ENCODE measurements around the gene KLHL21.

Gene KLHL21

GRCh38 chr1:6638226-6638625 is 35.6 kb upstream of the KLHL21 start:
- TF ChIP-seq USF1 (IDR thresholded peaks at IDR 0.05) (no peak), TAF1 (IDR thresholded peaks at IDR 0.05; ENCODE audit: low read depth) (no peak), NFIC (IDR thresholded peaks at IDR 0.05) (no peak), EP300 (IDR thresholded peaks at IDR 0.05; ENCODE audit: borderline replicate concordance) (no peak), TEAD4 (IDR thresholded peaks at IDR 0.05) (no peak), CREB1 (IDR thresholded peaks at IDR 0.05; ENCODE audit: low read depth) (no peak), RAD21 (IDR thresholded peaks at IDR 0.05; ENCODE audit: low read depth) (no peak), YY1 (IDR thresholded peaks at IDR 0.05; ENCODE audit: low read depth) (no peak), EGR1 (IDR thresholded peaks at IDR 0.05) (no peak), ZBTB7A (IDR thresholded peaks at IDR 0.05; ENCODE audit: low read depth) (no peak), REST (IDR thresholded peaks at IDR 0.05; ENCODE audit: low read depth) (no peak), CEBPB (IDR thresholded peaks at IDR 0.05) (no peak)
- TF ChIP-seq, protein P1, sequence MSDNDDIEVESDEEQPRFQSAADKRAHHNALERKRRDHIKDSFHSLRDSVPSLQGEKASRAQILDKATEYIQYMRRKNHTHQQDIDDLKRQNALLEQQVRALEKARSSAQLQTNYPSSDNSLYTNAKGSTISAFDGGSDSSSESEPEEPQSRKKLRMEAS (IDR thresholded peaks at IDR 0.05) = no peak

GRCh38 chr1:6637770-6638169 is 35.1 kb upstream of the KLHL21 start:
- TF ChIP-seq CREB1 (IDR thresholded peaks at IDR 0.05; ENCODE audit: low read depth) (no peak), TCF12 (IDR thresholded peaks at IDR 0.05; ENCODE audit: low read depth) (no peak), NFIC (IDR thresholded peaks at IDR 0.05) (no peak), RAD21 (IDR thresholded peaks at IDR 0.05; ENCODE audit: low read depth) (no peak), EGR1 (IDR thresholded peaks at IDR 0.05) (no peak), REST (IDR thresholded peaks at IDR 0.05; ENCODE audit: low read depth) (no peak)

GRCh38 chr1:6635910-6636760 is 33.5 kb upstream of the KLHL21 start:
- TF ChIP-seq YY1 (IDR thresholded peaks at IDR 0.05; ENCODE audit: low read depth) = no peak
- TF ChIP-seq CEBPB (IDR thresholded peaks at IDR 0.05) = no peak
- TF ChIP-seq RAD21 (IDR thresholded peaks at IDR 0.05; ENCODE audit: low read depth) = no peak
- TF ChIP-seq TEAD4 (IDR thresholded peaks at IDR 0.05) = no peak

DNA sequence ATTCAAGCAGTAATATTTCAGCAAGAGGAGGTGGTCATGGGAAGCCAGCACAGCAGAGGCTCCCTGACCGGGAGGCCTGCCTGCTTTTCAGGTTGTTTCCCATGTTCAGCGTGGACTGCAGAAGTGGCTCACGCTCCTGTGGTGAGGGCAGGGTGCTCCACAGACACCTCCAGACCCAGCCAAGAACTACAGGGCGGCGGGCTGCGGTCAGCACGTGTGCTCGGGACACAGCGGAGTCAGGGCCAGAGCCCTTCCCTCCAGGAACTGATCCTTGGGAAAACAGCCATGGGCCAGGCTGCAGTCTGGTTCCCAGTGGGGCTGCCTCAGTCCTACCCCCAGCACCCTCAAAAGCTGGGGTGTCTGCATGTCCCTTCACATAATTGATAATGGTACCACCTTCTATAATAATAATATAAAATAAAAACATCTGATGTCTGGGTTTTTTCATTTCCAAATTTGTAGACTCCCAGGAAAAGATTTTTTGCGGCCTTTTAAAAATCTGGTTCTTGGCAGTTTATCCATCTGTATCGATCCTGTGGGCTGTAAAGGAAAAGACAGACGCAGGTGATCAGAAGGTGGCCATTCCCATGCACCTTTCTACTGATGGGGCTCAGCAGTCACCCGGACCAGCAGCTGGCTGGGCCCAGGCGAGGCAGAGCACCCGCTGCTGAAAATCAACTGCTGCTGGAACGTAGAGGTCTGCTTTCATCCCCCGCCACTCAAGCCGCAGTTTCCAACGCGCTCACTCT is 32.7 kb upstream of the KLHL21 start:
- TF ChIP-seq NFIC (IDR thresholded peaks at IDR 0.05) (no peak), TCF12 (IDR thresholded peaks at IDR 0.05; ENCODE audit: low read depth) (no peak), CEBPB (IDR thresholded peaks at IDR 0.05) (no peak), YY1 (IDR thresholded peaks at IDR 0.05; ENCODE audit: low read depth) (no peak), TEAD4 (IDR thresholded peaks at IDR 0.05) (no peak), CREB1 (IDR thresholded peaks at IDR 0.05; ENCODE audit: low read depth) (no peak)

- TF ChIP-seq RAD21 (IDR thresholded peaks at IDR 0.05; ENCODE audit: low read depth) (peak; percentile 27; the same call in 1 of the 2 replicates), TAF1 (IDR thresholded peaks at IDR 0.05; ENCODE audit: low read depth) (no peak)
Measured at GRCh38 chr1:6634371-6635052, 31.8 kb upstream of the KLHL21 start.

GRCh38 chr1:6632588-6633514 is 30.2 kb upstream of the KLHL21 start:
- TF ChIP-seq TAF1 (IDR thresholded peaks at IDR 0.05; ENCODE audit: low read depth) (no peak), RAD21 (IDR thresholded peaks at IDR 0.05; ENCODE audit: low read depth) (no peak), CREB1 (IDR thresholded peaks at IDR 0.05; ENCODE audit: low read depth) (no peak), YY1 (IDR thresholded peaks at IDR 0.05; ENCODE audit: low read depth) (no peak), FOXM1 (IDR thresholded peaks at IDR 0.05; ENCODE audit: borderline replicate concordance, low read depth) (no peak), ZBTB7A (IDR thresholded peaks at IDR 0.05; ENCODE audit: low read depth) (no peak), EGR1 (IDR thresholded peaks at IDR 0.05) (no peak), CEBPB (IDR thresholded peaks at IDR 0.05) (no peak), TEAD4 (IDR thresholded peaks at IDR 0.05) (no peak), EP300 (IDR thresholded peaks at IDR 0.05; ENCODE audit: borderline replicate concordance) (no peak), NFIC (IDR thresholded peaks at IDR 0.05) (no peak), USF1 (IDR thresholded peaks at IDR 0.05) (no peak), REST (IDR thresholded peaks at IDR 0.05; ENCODE audit: low read depth) (no peak), TCF12 (IDR thresholded peaks at IDR 0.05; ENCODE audit: low read depth) (no peak)
- TF ChIP-seq, protein P1 (IDR thresholded peaks at IDR 0.05) = no peak
